HEK293 (cell line): ENCODE measurements around the gene VWA3B.
"Not testable (repeated sequence)": the region's sequence is repeated elsewhere in the genome, so short reads cannot be mapped to it uniquely, and the experiment has no call there.

Source experiments
- CTCF ChIA-PET: fragments of 350-600 bp; formaldehyde crosslinking; extraction: SDS; loops from one replicate; lab custom pipeline; 2021; ENCODE audit warnings: antibody characterized with exemption; lab: Yijun Ruan, JAX
- POLR2A ChIA-PET: fragments of 300-600 bp; formaldehyde crosslinking; extraction: SDS; loops from one replicate; lab custom pipeline; 2020; ENCODE audit warnings: antibody characterized with exemption, inconsistent platforms; lab: Yijun Ruan, JAX
- H3K27ac ChIP-seq: fragments of 200-500 bp; sonication (Bioruptor generic); 2 replicates; pipeline ENCODE4 v1.5.1; 2014; ENCODE audit warnings: low read depth, low read length, control low read depth, inconsistent platforms; ENCODE audit errors: extremely low read depth
- H3K36me3 ChIP-seq, 2 experiments: fragments of 200-500 bp in 1 of 2; sonication (Bioruptor generic) in 1 of 2; 1 replicate in 1 of 2; 2 replicates in 1 of 2; pipeline ENCODE4 v1.5.1; 2014 to 2017; ENCODE audit warnings: inconsistent platforms in 2 of 2, low read length in 2 of 2; ENCODE audit not compliant: control insufficient read depth in 2 of 2, insufficient read depth in 1 of 2
- H3K4me1 ChIP-seq: fragments of 200-500 bp; sonication (Bioruptor generic); 2 replicates; pipeline ENCODE4 v1.5.1; 2014; ENCODE audit warnings: mild to moderate bottlenecking, low read length, inconsistent platforms; ENCODE audit not compliant: control insufficient read depth, insufficient read depth
- H3K4me3 ChIP-seq: 2 replicates; pipeline ENCODE4 v1.5.1; 2011; ENCODE audit warnings: low read depth, mild to moderate bottlenecking, control low read depth, low read length, moderate library complexity
- H3K9me3 ChIP-seq: fragments of 200-500 bp; sonication (Bioruptor generic); 2 replicates; pipeline ENCODE4 v1.5.1; 2014; ENCODE audit warnings: low read depth, low read length, inconsistent platforms; ENCODE audit not compliant: control insufficient read depth, insufficient read depth
- EGR2 ChIP-seq: fragments of 450-650 bp; formaldehyde crosslinking; IDR thresholded peaks from 2 replicates; pipeline ENCODE4 v1.5.1; 2016; ENCODE audit warnings: low read depth, missing biosample characterization, missing genetic modification characterization
- GLI2 ChIP-seq: fragments of 450-650 bp; formaldehyde crosslinking; IDR thresholded peaks from 2 replicates; pipeline ENCODE4; 2017; ENCODE audit warnings: missing biosample characterization, missing genetic modification characterization, low read depth, borderline replicate concordance
- GLIS2 ChIP-seq: fragments of 450-650 bp; formaldehyde crosslinking; IDR thresholded peaks from 2 replicates; pipeline ENCODE4 v1.5.1; 2016; ENCODE audit warnings: missing biosample characterization, missing genetic modification characterization
- ZNF140 ChIP-seq: fragments of 450-650 bp; formaldehyde crosslinking; IDR thresholded peaks from 2 replicates; pipeline ENCODE4 v1.5.1; 2016; ENCODE audit warnings: missing biosample characterization, missing genetic modification characterization
- ZNF341 ChIP-seq: fragments of 450-650 bp; formaldehyde crosslinking; IDR thresholded peaks from 2 replicates; pipeline ENCODE4; 2016; ENCODE audit warnings: low read depth, missing biosample characterization, missing genetic modification characterization
- ZNF37A ChIP-seq: fragments of 450-650 bp; IDR thresholded peaks from 2 replicates; pipeline ENCODE4 v1.5.1; 2018; ENCODE audit warnings: missing biosample characterization, missing genetic modification characterization
- ZNF521 ChIP-seq: fragments of 450-650 bp; formaldehyde crosslinking; IDR thresholded peaks from 2 replicates; pipeline ENCODE4 v1.5.1; 2017; ENCODE audit warnings: missing biosample characterization, mild to moderate bottlenecking, missing genetic modification characterization
- ZNF529 ChIP-seq: fragments of 450-650 bp; formaldehyde crosslinking; IDR thresholded peaks from 2 replicates; pipeline ENCODE4 v1.5.1; 2017; ENCODE audit warnings: missing genetic modification characterization, missing biosample characterization; ENCODE audit not compliant: insufficient replicate concordance
- ZNF548 ChIP-seq: fragments of 450-650 bp; formaldehyde crosslinking; IDR thresholded peaks from 2 replicates; pipeline ENCODE4 v1.5.1; 2016; ENCODE audit warnings: missing biosample characterization, missing genetic modification characterization
- ZNF596 ChIP-seq: fragments of 450-650 bp; IDR thresholded peaks from 2 replicates; pipeline ENCODE4 v1.5.0; 2018; ENCODE audit warnings: missing biosample characterization, mild to moderate bottlenecking, missing genetic modification characterization, moderate library complexity
- ZNF610 ChIP-seq: fragments of 450-650 bp; formaldehyde crosslinking; IDR thresholded peaks from 2 replicates; pipeline ENCODE4 v1.5.1; 2016; ENCODE audit warnings: missing biosample characterization, missing genetic modification characterization, borderline replicate concordance
- ZNF626 ChIP-seq: fragments of 450-650 bp; sonication (Bioruptor Pico); formaldehyde crosslinking; IDR thresholded peaks from 2 replicates; pipeline ENCODE4 v1.5.1; 2018; ENCODE audit warnings: missing biosample characterization, missing genetic modification characterization, inconsistent platforms
- ZNF629 ChIP-seq: fragments of 450-650 bp; formaldehyde crosslinking; IDR thresholded peaks from 2 replicates; pipeline ENCODE4 v1.5.1; 2017; ENCODE audit warnings: missing biosample characterization, missing genetic modification characterization
- ZNF707 ChIP-seq: fragments of 450-650 bp; formaldehyde crosslinking; IDR thresholded peaks from 2 replicates; pipeline ENCODE4 v1.5.1; 2016; ENCODE audit warnings: missing biosample characterization, missing genetic modification characterization
- TF ChIP-seq, protein P1 (sequence below): IDR thresholded peaks from 2 replicates; pipeline ENCODE4 v1.6.1; 2011; ENCODE audit warnings: mild to moderate bottlenecking, low read depth, low read length, borderline replicate concordance
- TF ChIP-seq, protein P2 (sequence below): fragments of 450-650 bp; formaldehyde crosslinking; IDR thresholded peaks from 2 replicates; pipeline ENCODE4 v1.5.1; 2016; ENCODE audit warnings: missing biosample characterization, missing genetic modification characterization
- TF ChIP-seq, protein P3 (sequence below): fragments of 450-650 bp; formaldehyde crosslinking; IDR thresholded peaks from 2 replicates; pipeline ENCODE4 v1.5.1; 2017; ENCODE audit warnings: missing biosample characterization, missing genetic modification characterization
- TF ChIP-seq, protein P4 (sequence below): fragments of 450-650 bp; formaldehyde crosslinking; IDR thresholded peaks from 2 replicates; pipeline ENCODE4 v1.5.1; 2016; ENCODE audit warnings: missing biosample characterization, missing genetic modification characterization
- TF ChIP-seq, protein P5 (sequence below): fragments of 450-650 bp; formaldehyde crosslinking; IDR thresholded peaks from 2 replicates; pipeline ENCODE4 v1.5.1; 2016; ENCODE audit warnings: missing biosample characterization, missing genetic modification characterization

Gene VWA3B

DNA sequence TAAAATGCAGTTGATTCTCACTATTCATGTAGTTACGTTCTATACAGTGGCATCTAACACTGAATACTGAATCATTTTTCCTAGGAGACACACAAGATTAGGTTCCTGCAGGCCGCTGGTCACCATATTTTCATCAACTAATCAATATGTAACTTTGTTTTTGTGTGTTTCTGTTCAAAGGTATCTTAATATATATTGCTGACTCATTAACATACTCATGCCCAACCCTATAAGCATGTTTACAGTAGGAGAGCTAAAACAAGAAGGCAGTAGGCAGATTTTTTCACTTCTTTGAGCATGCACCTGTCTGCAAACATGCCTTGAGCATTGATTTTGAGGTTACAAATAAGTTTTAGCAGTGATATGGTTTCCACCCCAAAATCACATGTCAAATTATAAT, 229.0 kb downstream of the VWA3B start:
- CTCF ChIA-PET, result no interaction called here
- H3K27ac ChIP-seq, result no peak overlapping the region
- no peak overlapping the region for H3K4me3 ChIP-seq
- POLR2A ChIA-PET, result no interaction called here
- no peaks in the 10 kb centered on the region for H3K4me1 ChIP-seq
- H3K36me3 ChIP-seq, result no peaks in the 10 kb centered on the region
- H3K9me3 ChIP-seq, result no peaks in the 10 kb centered on the region
- TF ChIP-seq, protein P1, sequence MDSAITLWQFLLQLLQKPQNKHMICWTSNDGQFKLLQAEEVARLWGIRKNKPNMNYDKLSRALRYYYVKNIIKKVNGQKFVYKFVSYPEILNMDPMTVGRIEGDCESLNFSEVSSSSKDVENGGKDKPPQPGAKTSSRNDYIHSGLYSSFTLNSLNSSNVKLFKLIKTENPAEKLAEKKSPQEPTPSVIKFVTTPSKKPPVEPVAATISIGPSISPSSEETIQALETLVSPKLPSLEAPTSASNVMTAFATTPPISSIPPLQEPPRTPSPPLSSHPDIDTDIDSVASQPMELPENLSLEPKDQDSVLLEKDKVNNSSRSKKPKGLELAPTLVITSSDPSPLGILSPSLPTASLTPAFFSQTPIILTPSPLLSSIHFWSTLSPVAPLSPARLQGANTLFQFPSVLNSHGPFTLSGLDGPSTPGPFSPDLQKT, result no peak
- no peak for TF ChIP-seq ZNF596 (tag by site-specific recombination)
- TF ChIP-seq, protein P2, sequence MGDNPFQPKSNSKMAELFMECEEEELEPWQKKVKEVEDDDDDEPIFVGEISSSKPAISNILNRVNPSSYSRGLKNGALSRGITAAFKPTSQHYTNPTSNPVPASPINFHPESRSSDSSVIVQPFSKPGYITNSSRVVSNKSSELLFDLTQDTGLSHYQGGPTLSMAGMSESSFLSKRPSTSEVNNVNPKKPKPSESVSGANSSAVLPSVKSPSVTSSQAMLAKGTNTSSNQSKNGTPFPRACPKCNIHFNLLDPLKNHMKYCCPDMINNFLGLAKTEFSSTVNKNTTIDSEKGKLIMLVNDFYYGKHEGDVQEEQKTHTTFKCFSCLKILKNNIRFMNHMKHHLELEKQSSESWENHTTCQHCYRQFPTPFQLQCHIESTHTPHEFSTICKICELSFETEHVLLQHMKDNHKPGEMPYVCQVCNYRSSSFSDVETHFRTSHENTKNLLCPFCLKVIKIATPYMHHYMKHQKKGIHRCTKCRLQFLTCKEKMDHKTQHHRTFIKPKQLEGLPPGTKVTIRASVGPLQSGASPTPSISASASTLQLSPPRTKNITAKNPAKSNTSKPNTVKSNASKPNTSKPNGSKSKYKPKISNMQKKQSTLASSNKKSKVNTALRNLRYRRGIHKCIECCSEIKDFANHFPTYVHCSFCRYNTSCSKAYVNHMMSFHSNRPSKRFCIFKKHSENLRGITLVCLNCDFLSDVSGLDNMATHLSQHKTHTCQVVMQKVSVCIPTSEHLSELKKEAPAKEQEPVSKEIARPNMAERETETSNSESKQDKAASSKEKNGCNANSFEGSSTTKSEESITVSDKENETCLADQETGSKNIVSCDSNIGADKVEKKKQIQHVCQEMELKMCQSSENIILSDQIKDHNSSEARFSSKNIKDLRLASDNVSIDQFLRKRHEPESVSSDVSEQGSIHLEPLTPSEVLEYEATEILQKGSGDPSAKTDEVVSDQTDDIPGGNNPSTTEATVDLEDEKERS (tag by site-specific recombination), result no peak
- no peak for TF ChIP-seq GLI2 (tag by site-specific recombination)

DNA sequence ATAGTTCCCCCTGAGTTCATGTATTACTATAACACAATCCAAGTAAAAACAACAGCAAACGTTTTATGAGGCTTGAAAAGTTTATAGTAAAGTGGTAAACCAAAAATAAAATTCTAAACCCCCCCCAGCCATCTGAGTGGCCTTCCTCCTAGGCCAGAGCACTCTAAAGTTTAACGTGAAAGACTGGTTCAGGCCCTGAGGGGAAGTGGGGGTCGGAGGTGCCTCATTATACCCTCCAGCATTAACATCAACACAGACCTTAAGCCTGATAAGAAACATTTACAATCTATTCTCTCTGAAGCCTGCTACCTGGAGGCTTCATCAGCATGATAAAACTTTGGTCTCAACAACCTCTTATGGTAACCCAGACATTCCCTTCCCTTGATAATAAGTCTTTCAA, 230.2 kb downstream of the VWA3B start:
- CTCF ChIA-PET, result no interaction called here
- TF ChIP-seq ZNF341 (tag by site-specific recombination) (no peak), ZNF529 (tag by site-specific recombination) (no peak), ZNF140 (no peak), ZNF626 (no peak), ZNF610 (no peak)
- TF ChIP-seq, protein P3, sequence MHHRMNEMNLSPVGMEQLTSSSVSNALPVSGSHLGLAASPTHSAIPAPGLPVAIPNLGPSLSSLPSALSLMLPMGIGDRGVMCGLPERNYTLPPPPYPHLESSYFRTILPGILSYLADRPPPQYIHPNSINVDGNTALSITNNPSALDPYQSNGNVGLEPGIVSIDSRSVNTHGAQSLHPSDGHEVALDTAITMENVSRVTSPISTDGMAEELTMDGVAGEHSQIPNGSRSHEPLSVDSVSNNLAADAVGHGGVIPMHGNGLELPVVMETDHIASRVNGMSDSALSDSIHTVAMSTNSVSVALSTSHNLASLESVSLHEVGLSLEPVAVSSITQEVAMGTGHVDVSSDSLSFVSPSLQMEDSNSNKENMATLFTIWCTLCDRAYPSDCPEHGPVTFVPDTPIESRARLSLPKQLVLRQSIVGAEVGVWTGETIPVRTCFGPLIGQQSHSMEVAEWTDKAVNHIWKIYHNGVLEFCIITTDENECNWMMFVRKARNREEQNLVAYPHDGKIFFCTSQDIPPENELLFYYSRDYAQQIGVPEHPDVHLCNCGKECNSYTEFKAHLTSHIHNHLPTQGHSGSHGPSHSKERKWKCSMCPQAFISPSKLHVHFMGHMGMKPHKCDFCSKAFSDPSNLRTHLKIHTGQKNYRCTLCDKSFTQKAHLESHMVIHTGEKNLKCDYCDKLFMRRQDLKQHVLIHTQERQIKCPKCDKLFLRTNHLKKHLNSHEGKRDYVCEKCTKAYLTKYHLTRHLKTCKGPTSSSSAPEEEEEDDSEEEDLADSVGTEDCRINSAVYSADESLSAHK (tag by site-specific recombination), result no peak
- Histone ChIP-seq H3K9me3 (no peaks in the 10 kb centered on the region), H3K4me3 (no peak overlapping the region), H3K4me1 (no peaks in the 10 kb centered on the region), H3K36me3 (no peaks in the 10 kb centered on the region), H3K27ac (no peak overlapping the region)
- POLR2A ChIA-PET, result no interaction called here

DNA sequence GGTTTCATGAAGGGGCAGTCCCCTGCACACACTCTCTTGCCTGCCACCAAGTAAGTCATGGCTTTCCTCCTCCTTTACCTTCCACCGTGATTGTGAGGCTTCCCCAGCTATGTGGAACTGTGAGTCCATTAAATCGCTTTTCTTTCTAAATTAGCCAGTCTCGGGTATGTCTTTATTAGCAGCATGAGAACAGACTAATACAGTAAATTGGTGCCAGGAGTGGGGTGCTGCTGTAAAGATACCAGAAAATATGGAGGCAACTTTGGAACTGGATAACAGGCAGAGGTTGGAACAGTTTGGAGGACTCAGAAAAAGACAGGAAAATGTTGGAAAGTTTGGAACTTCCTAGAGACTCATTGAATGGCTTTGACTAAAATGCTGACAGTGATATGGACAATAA, 233.2 kb downstream of the VWA3B start:
- POLR2A ChIA-PET, H3K27ac ChIP-seq, H3K9me3 ChIP-seq, H3K4me1 ChIP-seq, H3K36me3 ChIP-seq, H3K4me3 ChIP-seq, CTCF ChIA-PET: not testable (repeated sequence)
- TF ChIP-seq ZNF707 (tag by site-specific recombination), result peak; percentile 79

DNA sequence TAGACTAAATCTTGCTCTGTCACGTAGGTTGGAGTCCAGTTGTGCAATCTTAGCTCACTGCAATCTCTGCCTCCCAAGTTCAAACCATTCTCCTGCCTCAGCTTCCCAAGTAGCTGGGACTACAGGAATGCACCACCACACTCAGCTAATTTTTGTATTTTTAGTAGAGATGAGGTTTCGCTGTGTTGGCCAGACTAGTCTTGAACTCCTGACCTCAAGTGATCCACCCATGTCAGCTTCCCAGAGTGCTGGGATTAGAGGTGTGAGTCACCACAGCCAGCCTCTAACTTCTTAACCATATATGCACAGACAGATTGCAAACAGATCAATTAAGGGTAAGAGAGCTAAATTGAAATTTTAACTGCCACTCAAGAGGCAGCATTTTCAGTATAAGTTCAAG, 237.2 kb downstream of the VWA3B start:
- no peaks in the 10 kb centered on the region for H3K36me3 ChIP-seq
- POLR2A ChIA-PET, result no interaction called here
- CTCF ChIA-PET, result interaction anchor here (0.6 kb wide), 1 partner anchor 628 kb away, joined by 6 read pairs; no protein-coding TSS in a partner anchor
- H3K9me3 ChIP-seq, result no peaks in the 10 kb centered on the region
- no peak overlapping the region for H3K27ac ChIP-seq
- no peaks in the 10 kb centered on the region for H3K4me1 ChIP-seq
- H3K4me3 ChIP-seq, result no peak overlapping the region
- TF ChIP-seq ZNF521 (no peak), EGR2 (no peak), GLIS2 (tag by site-specific recombination) (no peak), ZNF37A (tag by site-specific recombination) (no peak), ZNF548 (tag by site-specific recombination) (no peak), ZNF629 (tag by site-specific recombination) (no peak)
- TF ChIP-seq, protein P4, sequence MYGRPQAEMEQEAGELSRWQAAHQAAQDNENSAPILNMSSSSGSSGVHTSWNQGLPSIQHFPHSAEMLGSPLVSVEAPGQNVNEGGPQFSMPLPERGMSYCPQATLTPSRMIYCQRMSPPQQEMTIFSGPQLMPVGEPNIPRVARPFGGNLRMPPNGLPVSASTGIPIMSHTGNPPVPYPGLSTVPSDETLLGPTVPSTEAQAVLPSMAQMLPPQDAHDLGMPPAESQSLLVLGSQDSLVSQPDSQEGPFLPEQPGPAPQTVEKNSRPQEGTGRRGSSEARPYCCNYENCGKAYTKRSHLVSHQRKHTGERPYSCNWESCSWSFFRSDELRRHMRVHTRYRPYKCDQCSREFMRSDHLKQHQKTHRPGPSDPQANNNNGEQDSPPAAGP (tag by site-specific recombination), result no peak
- TF ChIP-seq, protein P5, sequence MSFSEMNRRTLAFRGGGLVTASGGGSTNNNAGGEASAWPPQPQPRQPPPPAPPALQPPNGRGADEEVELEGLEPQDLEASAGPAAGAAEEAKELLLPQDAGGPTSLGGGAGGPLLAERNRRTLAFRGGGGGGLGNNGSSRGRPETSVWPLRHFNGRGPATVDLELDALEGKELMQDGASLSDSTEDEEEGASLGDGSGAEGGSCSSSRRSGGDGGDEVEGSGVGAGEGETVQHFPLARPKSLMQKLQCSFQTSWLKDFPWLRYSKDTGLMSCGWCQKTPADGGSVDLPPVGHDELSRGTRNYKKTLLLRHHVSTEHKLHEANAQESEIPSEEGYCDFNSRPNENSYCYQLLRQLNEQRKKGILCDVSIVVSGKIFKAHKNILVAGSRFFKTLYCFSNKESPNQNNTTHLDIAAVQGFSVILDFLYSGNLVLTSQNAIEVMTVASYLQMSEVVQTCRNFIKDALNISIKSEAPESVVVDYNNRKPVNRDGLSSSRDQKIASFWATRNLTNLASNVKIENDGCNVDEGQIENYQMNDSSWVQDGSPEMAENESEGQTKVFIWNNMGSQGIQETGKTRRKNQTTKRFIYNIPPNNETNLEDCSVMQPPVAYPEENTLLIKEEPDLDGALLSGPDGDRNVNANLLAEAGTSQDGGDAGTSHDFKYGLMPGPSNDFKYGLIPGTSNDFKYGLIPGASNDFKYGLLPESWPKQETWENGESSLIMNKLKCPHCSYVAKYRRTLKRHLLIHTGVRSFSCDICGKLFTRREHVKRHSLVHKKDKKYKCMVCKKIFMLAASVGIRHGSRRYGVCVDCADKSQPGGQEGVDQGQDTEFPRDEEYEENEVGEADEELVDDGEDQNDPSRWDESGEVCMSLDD (tag by site-specific recombination), result no peak
